HG03045 (cell line): ENCODE results near the gene PHF21A.
"Not testable (repeated sequence)": the region's sequence is repeated elsewhere in the genome, so short reads cannot be mapped to it uniquely, and the experiment has no call there.

Source experiments
- ATAC-seq: cut with Tn5 transposase; IDR thresholded peaks from one replicate; pipeline ENCODE4 v1.9.1; 2021; ENCODE audit warnings: mild to moderate bottlenecking, moderate library complexity; ENCODE audit not compliant: unreplicated experiment

Gene PHF21A

GRCh38 chr11:46038529-46038928 lies 82.7 kb downstream of the PHF21A start:
- ATAC-seq = no peak

- no peak for ATAC-seq
These were observed 84.3 kb downstream of the PHF21A start for GRCh38 chr11:46036969-46037368.

GRCh38 chr11:46036009-46036408 lies 85.2 kb downstream of the PHF21A start:
- ATAC-seq = no peak

- ATAC-seq = no peak
These were observed 87.2 kb downstream of the PHF21A start for GRCh38 chr11:46034041-46034440.

- ATAC-seq = no peak
These were observed 94.5 kb downstream of the PHF21A start for GRCh38 chr11:46026606-46027293.

GRCh38 chr11:46020084-46020599 lies 101.1 kb downstream of the PHF21A start:
- ATAC-seq = no peak

GRCh38 chr11:46018651-46019050 lies 102.6 kb downstream of the PHF21A start:
- ATAC-seq = no peak

GRCh38 chr11:46017341-46017740 lies 103.9 kb downstream of the PHF21A start:
- ATAC-seq = no peak

GRCh38 chr11:46015941-46016340 lies 105.3 kb downstream of the PHF21A start:
- ATAC-seq = no peak

GRCh38 chr11:46014168-46014567 lies 107.1 kb downstream of the PHF21A start:
- ATAC-seq = not testable (repeated sequence)

- ATAC-seq = no peak
These were observed 109.1 kb downstream of the PHF21A start for GRCh38 chr11:46012185-46012584.

GRCh38 chr11:46010100-46010499 lies 111.2 kb downstream of the PHF21A start:
- ATAC-seq = no peak

- no peak for ATAC-seq
These were observed 111.6 kb downstream of the PHF21A start for GRCh38 chr11:46009647-46010046.

- ATAC-seq = no peak
These were observed 114.7 kb downstream of the PHF21A start for GRCh38 chr11:46006418-46007070.

GRCh38 chr11:46003572-46003971 lies 117.7 kb downstream of the PHF21A start:
- no peak for ATAC-seq

- ATAC-seq = no peak
These were observed 119.1 kb downstream of the PHF21A start for GRCh38 chr11:46002189-46002588.

- no peak for ATAC-seq
These were observed 119.8 kb downstream of the PHF21A start for GRCh38 chr11:46001448-46001914.

- no peak for ATAC-seq
These were observed 123.7 kb downstream of the PHF21A start for GRCh38 chr11:45997599-45997998.

GRCh38 chr11:45995342-45995734 lies 125.9 kb downstream of the PHF21A start:
- ATAC-seq = no peak

- no peak for ATAC-seq
These were observed 126.6 kb downstream of the PHF21A start for GRCh38 chr11:45994371-45995341.

- ATAC-seq = no peak
These were observed 127.7 kb downstream of the PHF21A start for GRCh38 chr11:45993531-45994001.
